Hematopoietic multipotent progenitor cell treated with erythropoietin and hydrocortisone succinate and interleukin-3 and kit ligand, for 4 days (in vitro differentiated cells): ENCODE measurements around the gene RBL1.
A peak's percentile ranks its signal among the peaks of the same experiment; 100 is the strongest.
"Not testable (repeated sequence)": the region's sequence is repeated elsewhere in the genome, so short reads cannot be mapped to it uniquely, and the experiment has no call there.

ENCODE experiments used
- DNase-seq: peaks from one replicate; pipeline ENCODE4 v3.0.0-alpha.2; 2015

Gene RBL1

GRCh38 chr20:36991703-36992102 is 104.1 kb downstream of the RBL1 start:
- DNase-seq = no peak

- no peak for DNase-seq
These were observed 106.0 kb downstream of the RBL1 start for GRCh38 chr20:36989797-36990196.

GRCh38 chr20:36988494-36988966 is 107.3 kb downstream of the RBL1 start:
- no peak for DNase-seq

- DNase-seq = no peak
These were observed 111.5 kb downstream of the RBL1 start for GRCh38 chr20:36984257-36984638.

GRCh38 chr20:36975099-36975818 is 120.5 kb downstream of the RBL1 start:
- peak; percentile 42 for DNase-seq

- DNase-seq = no peak
These were observed 121.1 kb downstream of the RBL1 start for GRCh38 chr20:36974660-36975059.

- DNase-seq = no peak
These were observed 124.7 kb downstream of the RBL1 start for GRCh38 chr20:36971103-36971502.

GRCh38 chr20:36969478-36970186 is 126.2 kb downstream of the RBL1 start:
- no peak for DNase-seq

- DNase-seq = no peak
These were observed 126.7 kb downstream of the RBL1 start for GRCh38 chr20:36969051-36969450.

GRCh38 chr20:36967636-36968035 is 128.2 kb downstream of the RBL1 start:
- no peak for DNase-seq

GRCh38 chr20:36966965-36967364 is 128.8 kb downstream of the RBL1 start:
- DNase-seq = not testable (repeated sequence)

- not testable (repeated sequence) for DNase-seq
These were observed 133.3 kb downstream of the RBL1 start for GRCh38 chr20:36962354-36962941.

- no peak for DNase-seq
These were observed 136.6 kb downstream of the RBL1 start for GRCh38 chr20:36959242-36959641.

- peak; percentile 73 for DNase-seq
These were observed 137.7 kb downstream of the RBL1 start for GRCh38 chr20:36957875-36958667.

GRCh38 chr20:36956674-36957073 is 139.1 kb downstream of the RBL1 start:
- DNase-seq = no peak

GRCh38 chr20:36956016-36956415 is 139.8 kb downstream of the RBL1 start:
- no peak for DNase-seq

- DNase-seq = no peak
These were observed 143.6 kb downstream of the RBL1 start for GRCh38 chr20:36951979-36952738.

GRCh38 chr20:36951198-36951978 is 144.4 kb downstream of the RBL1 start, which contains the start of gene SAMHD1:
SAMHD1 (minus strand) TSS chr20:36951708; CDS start chr20:36951643, 65 bp downstream.
- peak; percentile 98 for DNase-seq

GRCh38 chr20:36950414-36951197 is 145.2 kb downstream of the RBL1 start:
- peak; percentile 25 for DNase-seq
